ENCODE measurements around the gene TIMELESS.
"Not testable (repeated sequence)": the region's sequence is repeated elsewhere in the genome, so short reads cannot be mapped to it uniquely, and the experiment has no call there.

The TIMELESS gene

GRCh38 chr12:56408799-56409417, 40.3 kb downstream of the TIMELESS start:
- DNase-seq (ENCODE audit: low spot score), result no peak

- DNase-seq (ENCODE audit: low spot score), result not testable (repeated sequence)
These were observed 45.0 kb downstream of the TIMELESS start for GRCh38 chr12:56404227-56404626.

GRCh38 chr12:56401612-56402011, 47.6 kb downstream of the TIMELESS start:
- DNase-seq (ENCODE audit: low spot score), result not testable (repeated sequence)

- not testable (repeated sequence) for DNase-seq (ENCODE audit: low spot score)
These were observed 48.1 kb downstream of the TIMELESS start for GRCh38 chr12:56401125-56401524.

GRCh38 chr12:56399466-56399865, 49.8 kb downstream of the TIMELESS start:
- DNase-seq (ENCODE audit: low spot score), result not testable (repeated sequence)

GRCh38 chr12:56398324-56398723, 50.9 kb downstream of the TIMELESS start:
- no peak for DNase-seq (ENCODE audit: low spot score)

GRCh38 chr12:56392331-56392730, 56.9 kb downstream of the TIMELESS start:
- no peak for DNase-seq (ENCODE audit: low spot score)

- no peak for DNase-seq (ENCODE audit: low spot score)
These were observed 57.5 kb downstream of the TIMELESS start for GRCh38 chr12:56391721-56392120.

GRCh38 chr12:56389412-56389811, 59.8 kb downstream of the TIMELESS start:
- DNase-seq (ENCODE audit: low spot score), result no peak

GRCh38 chr12:56387152-56387736, 62.0 kb downstream of the TIMELESS start:
- peak; percentile 27 for DNase-seq (ENCODE audit: low spot score)

GRCh38 chr12:56385873-56386272, 63.4 kb downstream of the TIMELESS start:
- no peak for DNase-seq (ENCODE audit: low spot score)

GRCh38 chr12:56382611-56383010, 66.6 kb downstream of the TIMELESS start:
- no peak for DNase-seq (ENCODE audit: low spot score)

- no peak for DNase-seq (ENCODE audit: low spot score)
These were observed 71.3 kb downstream of the TIMELESS start for GRCh38 chr12:56377989-56378316.

- DNase-seq (ENCODE audit: low spot score), result peak; percentile 19
These were observed 71.8 kb downstream of the TIMELESS start for GRCh38 chr12:56377310-56377988.

- DNase-seq (ENCODE audit: low spot score), result no peak
These were observed 73.4 kb downstream of the TIMELESS start for GRCh38 chr12:56375598-56376434.

- DNase-seq (ENCODE audit: low spot score), result no peak
These were observed 74.3 kb downstream of the TIMELESS start for GRCh38 chr12:56374726-56375597.

GRCh38 chr12:56373515-56373914, 75.7 kb downstream of the TIMELESS start:
- no peak for DNase-seq (ENCODE audit: low spot score)

GRCh38 chr12:56366948-56367347, 82.3 kb downstream of the TIMELESS start:
- DNase-seq (ENCODE audit: low spot score), result no peak
